Parathyroid adenoma (tissue), 2 donors: ENCODE results near the gene MST1R.

Source experiments
- H2AFZ ChIP-seq: fragments of 300-600 bp; sonication (generic); one replicate; pipeline ENCODE4 v1.7.0; 2017; ENCODE audit warnings: antibody characterized with exemption, mild to moderate bottlenecking
- H3K27ac ChIP-seq: fragments of 300-600 bp; sonication (generic); one replicate; pipeline ENCODE4 v1.7.0; 2017
- H3K27me3 ChIP-seq: fragments of 300-600 bp; sonication (generic); one replicate; pipeline ENCODE4 v1.7.0; 2017; ENCODE audit warnings: low read length; ENCODE audit not compliant: control insufficient read depth, insufficient read depth
- H3K36me3 ChIP-seq: fragments of 300-600 bp; sonication (generic); one replicate; pipeline ENCODE4 v1.7.0; 2017; ENCODE audit warnings: low read length; ENCODE audit not compliant: control insufficient read depth, insufficient read depth
- H3K4me1 ChIP-seq: fragments of 300-600 bp; sonication (generic); one replicate; pipeline ENCODE4 v1.7.0; 2017; ENCODE audit warnings: control low read depth
- H3K4me2 ChIP-seq: fragments of 300-600 bp; sonication (generic); one replicate; pipeline ENCODE4 v1.7.0; 2017; ENCODE audit warnings: low read length
- H3K4me3 ChIP-seq: fragments of 300-600 bp; sonication (generic); one replicate; pipeline ENCODE4 v1.7.0; 2017; ENCODE audit warnings: low read depth, low read length
- H3K79me2 ChIP-seq: fragments of 300-600 bp; sonication (generic); one replicate; pipeline ENCODE4 v1.7.0; 2017; ENCODE audit warnings: control low read depth
- H3K9ac ChIP-seq: fragments of 300-600 bp; sonication (generic); one replicate; pipeline ENCODE4 v1.7.0; 2017; ENCODE audit warnings: mild to moderate bottlenecking
- H3K9me3 ChIP-seq: fragments of 300-600 bp; sonication (generic); one replicate; pipeline ENCODE4 v1.7.0; 2017; ENCODE audit warnings: low read length; ENCODE audit not compliant: control insufficient read depth
- TF ChIP-seq, protein P1 (sequence below): fragments of 300-600 bp; sonication (generic); IDR thresholded peaks from one replicate; pipeline ENCODE4 v1.7.0; 2017; ENCODE audit warnings: antibody characterized with exemption, mild to moderate bottlenecking
- donor health status: primary hyperparathyroidism.

MST1R gene

DNA sequence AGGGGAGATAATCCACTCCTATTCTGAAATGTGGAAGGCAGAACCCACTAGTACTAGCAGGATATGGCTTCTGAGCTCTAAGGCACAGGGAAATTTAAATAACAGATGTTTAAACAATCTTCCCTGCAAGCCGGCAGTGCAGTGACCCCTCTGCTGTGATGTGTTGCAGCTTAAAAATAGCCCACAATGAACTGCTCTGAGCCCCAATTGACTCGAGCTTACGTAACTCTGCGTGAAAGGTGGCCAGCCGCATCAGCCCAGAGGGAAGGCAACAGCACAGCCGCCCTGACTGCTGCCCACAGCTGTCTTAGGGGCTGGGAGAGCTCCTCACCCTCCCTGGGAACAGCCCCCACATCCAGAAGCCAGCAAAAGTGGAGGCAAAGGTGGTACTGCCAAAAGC lies 21.5 kb downstream of the MST1R start:
- Histone ChIP-seq H3K27me3 (no peaks in the 10 kb centered on the region), H2AFZ (no peak overlapping the region), H3K27ac (no peak overlapping the region), H3K4me3 (no peak overlapping the region), H3K4me1 (no peaks in the 10 kb centered on the region), H3K79me2 (no peaks in the 10 kb centered on the region), H3K4me2 (no peak overlapping the region), H3K9me3 (no peaks in the 10 kb centered on the region), H3K36me3 (no peaks in the 10 kb centered on the region), H3K9ac (no peak overlapping the region)
- TF ChIP-seq, protein P1, sequence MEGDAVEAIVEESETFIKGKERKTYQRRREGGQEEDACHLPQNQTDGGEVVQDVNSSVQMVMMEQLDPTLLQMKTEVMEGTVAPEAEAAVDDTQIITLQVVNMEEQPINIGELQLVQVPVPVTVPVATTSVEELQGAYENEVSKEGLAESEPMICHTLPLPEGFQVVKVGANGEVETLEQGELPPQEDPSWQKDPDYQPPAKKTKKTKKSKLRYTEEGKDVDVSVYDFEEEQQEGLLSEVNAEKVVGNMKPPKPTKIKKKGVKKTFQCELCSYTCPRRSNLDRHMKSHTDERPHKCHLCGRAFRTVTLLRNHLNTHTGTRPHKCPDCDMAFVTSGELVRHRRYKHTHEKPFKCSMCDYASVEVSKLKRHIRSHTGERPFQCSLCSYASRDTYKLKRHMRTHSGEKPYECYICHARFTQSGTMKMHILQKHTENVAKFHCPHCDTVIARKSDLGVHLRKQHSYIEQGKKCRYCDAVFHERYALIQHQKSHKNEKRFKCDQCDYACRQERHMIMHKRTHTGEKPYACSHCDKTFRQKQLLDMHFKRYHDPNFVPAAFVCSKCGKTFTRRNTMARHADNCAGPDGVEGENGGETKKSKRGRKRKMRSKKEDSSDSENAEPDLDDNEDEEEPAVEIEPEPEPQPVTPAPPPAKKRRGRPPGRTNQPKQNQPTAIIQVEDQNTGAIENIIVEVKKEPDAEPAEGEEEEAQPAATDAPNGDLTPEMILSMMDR = no peak

DNA sequence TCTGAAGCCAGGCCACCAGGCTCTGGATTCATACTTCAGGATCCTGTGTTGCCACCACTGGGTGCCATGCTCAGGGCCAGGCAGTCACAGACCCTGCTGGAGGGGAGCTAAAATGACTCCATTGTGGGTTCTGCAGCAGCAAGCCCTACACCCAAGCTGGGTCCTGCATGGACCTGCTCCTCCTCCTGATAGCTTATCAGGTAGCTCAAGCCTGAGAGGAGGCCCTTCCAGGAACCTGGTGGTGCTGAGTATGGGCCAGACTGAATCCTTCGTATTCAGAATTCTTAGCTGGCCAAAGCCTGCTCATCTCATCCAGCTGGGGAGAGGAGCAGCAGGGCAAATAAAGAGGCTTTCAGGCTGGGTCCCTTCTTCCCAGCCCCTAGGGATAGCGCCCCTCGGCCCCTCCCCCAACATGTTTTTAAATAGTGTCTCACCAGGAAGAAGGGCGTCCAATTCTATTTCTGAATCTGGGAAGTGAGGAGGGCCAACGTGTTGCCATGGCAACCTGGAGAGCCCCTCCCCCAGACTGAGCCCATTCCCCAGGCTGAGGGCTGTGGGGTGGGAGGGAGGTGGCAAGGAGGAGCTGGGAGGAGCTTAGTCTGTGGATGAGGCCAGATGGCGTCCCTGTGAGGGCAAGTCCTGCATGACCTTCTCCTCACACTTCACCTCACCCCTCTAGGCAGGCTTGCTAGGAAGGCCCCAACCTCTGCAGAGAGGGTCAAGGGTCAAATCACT lies 22.9 kb downstream of the MST1R start:
- Histone ChIP-seq H3K4me2 (no peak overlapping the region), H3K36me3 (no peaks in the 10 kb centered on the region), H3K79me2 (no peaks in the 10 kb centered on the region), H3K4me3 (no peak overlapping the region), H3K27ac (no peak overlapping the region), H3K9me3 (no peaks in the 10 kb centered on the region), H2AFZ (no peak overlapping the region), H3K9ac (no peak overlapping the region), H3K27me3 (no peaks in the 10 kb centered on the region), H3K4me1 (no peaks in the 10 kb centered on the region)
- TF ChIP-seq, protein P1 = no peak

DNA sequence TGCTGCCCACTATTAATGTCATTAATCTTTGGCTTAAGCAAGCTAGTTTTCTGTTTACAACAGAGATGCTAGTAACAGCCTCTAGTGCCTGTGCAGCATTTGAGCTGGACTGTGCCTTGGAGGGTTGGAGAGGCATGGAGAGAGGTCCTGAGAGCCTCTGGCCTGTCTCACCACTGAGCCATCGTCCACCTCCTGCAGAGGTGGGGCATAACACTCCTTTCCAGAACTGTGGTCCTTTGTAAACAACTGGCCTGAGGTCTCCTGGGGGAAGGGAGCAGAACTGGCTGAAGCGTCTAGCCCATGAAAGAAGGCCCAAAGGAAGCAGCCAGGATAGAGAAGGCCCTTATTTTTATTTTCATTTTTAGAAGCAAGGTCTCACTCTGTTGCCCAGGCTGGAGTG lies 24.0 kb downstream of the MST1R start:
- TF ChIP-seq, protein P1 = no peak

DNA sequence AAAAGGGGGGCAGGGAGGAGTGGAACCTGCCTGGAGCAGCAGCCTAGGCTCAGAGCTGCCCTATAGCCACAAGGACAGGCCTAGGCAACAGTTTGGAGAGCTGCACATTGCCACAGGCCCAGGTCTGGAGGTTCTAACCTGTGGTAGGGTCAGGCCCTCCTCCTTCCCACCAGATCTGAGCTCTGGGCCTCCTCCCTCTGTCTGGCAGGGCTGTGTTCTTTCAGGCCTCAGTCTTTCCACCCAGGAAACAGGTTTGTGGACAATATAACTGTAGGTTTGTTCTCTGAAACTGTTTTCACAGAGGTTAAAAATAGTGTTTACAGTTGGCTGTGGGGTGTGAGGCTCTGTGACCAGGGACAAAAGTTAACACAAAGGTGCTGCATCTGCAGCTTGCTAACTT lies 25.0 kb downstream of the MST1R start:
- Histone ChIP-seq H3K79me2 (no peaks in the 10 kb centered on the region), H3K9me3 (no peaks in the 10 kb centered on the region), H3K27ac (no peak overlapping the region), H3K4me2 (no peak overlapping the region), H3K4me1 (no peaks in the 10 kb centered on the region), H3K36me3 (no peaks in the 10 kb centered on the region), H2AFZ (no peak overlapping the region), H3K4me3 (no peak overlapping the region), H3K9ac (no peak overlapping the region), H3K27me3 (no peaks in the 10 kb centered on the region)
- TF ChIP-seq, protein P1 = no peak

More for the DNA sequence above, 24.0 kb downstream of the MST1R start:
- H2AFZ ChIP-seq = no peak overlapping the region
- no peaks in the 10 kb centered on the region for H3K9me3 ChIP-seq
- no peaks in the 10 kb centered on the region for H3K36me3 ChIP-seq
- no peaks in the 10 kb centered on the region for H3K79me2 ChIP-seq
- H3K4me3 ChIP-seq = no peak overlapping the region
- no peak overlapping the region for H3K4me2 ChIP-seq
- H3K4me1 ChIP-seq = no peaks in the 10 kb centered on the region
- H3K27ac ChIP-seq = no peak overlapping the region
- no peak overlapping the region for H3K9ac ChIP-seq
- H3K27me3 ChIP-seq = no peaks in the 10 kb centered on the region

DNA sequence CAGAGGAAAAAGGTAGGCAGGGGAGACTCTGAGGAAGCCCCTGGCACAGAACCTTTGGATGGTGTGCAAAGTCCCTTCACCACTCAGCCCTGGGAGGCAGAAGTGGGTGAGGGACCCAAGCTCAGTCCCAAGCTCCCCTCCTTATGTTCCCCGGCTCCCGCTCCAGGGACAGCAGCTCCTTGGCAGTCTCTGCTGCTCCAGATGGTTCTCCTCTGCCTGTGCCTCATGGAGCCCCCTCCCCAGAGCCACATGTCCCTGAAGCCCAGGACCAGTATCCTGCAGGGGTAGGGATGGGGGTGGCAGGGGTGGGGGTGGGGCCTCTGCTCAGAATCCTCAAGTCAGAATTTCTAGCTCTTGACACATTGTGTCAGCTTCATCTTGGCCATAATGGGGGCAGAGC lies 26.0 kb downstream of the MST1R start:
- Histone ChIP-seq H3K79me2 (no peaks in the 10 kb centered on the region), H3K4me3 (no peak overlapping the region), H3K4me1 (no peaks in the 10 kb centered on the region), H3K27ac (no peak overlapping the region), H3K9me3 (no peaks in the 10 kb centered on the region), H3K9ac (no peak overlapping the region), H3K4me2 (no peak overlapping the region), H3K36me3 (no peaks in the 10 kb centered on the region), H2AFZ (no peak overlapping the region), H3K27me3 (no peaks in the 10 kb centered on the region)
- TF ChIP-seq, protein P1 = no peak
